CD14-positive monocyte (primary cell): ENCODE results near the gene EPSTI1. TPM values are rescaled to one million over a fixed set of nuclear protein-coding genes. Genes with fewer than 3 reads are reported as not detected.

Source experiments
- DNase-seq, 3 donors: peaks; one replicate each; pipeline ENCODE4 v3.0.0-alpha.2; 2011 to 2022
- H2AFZ ChIP-seq: 2 replicates; pipeline ENCODE4 v1.6.0; 2012; ENCODE audit warnings: mild to moderate bottlenecking, low read depth, low read length, inconsistent platforms; ENCODE audit not compliant: insufficient read depth, poor library complexity, severe bottlenecking
- H3K27ac ChIP-seq, 2 donors: 1 replicate in 1 of 2; 2 replicates in 1 of 2; pipeline ENCODE4 v1.5.1; 2012 to 2013; ENCODE audit warnings: low read length in 2 of 2, control low read depth in 1 of 2, inconsistent platforms in 1 of 2, low read depth in 1 of 2, mild to moderate bottlenecking in 1 of 2
- H3K27me3 ChIP-seq, 2 donors: one replicate each; pipeline versions ENCODE4 v1.6.0 to v1.6.1; 2011 to 2013; ENCODE audit warnings: low read length in 2 of 2; ENCODE audit not compliant: control insufficient read depth in 2 of 2, insufficient read depth in 2 of 2
- H3K36me3 ChIP-seq, 2 donors: replicated peaks in 1 of 2; 1 replicate in 1 of 2; 2 replicates in 1 of 2; pipeline versions ENCODE4 v1.5.1 to v1.6.1; 2012 to 2013; ENCODE audit warnings: low read length in 2 of 2, control low read depth in 1 of 2, inconsistent platforms in 1 of 2, mild to moderate bottlenecking in 1 of 2; ENCODE audit not compliant: insufficient read depth in 2 of 2, control insufficient read depth in 1 of 2
- H3K4me1 ChIP-seq, 2 donors: 1 replicate in 1 of 2; 2 replicates in 1 of 2; pipeline versions ENCODE4 v1.5.1 to v1.6.1; 2012 to 2013; ENCODE audit warnings: low read length in 2 of 2, control low read depth in 1 of 2, inconsistent platforms in 1 of 2, mild to moderate bottlenecking in 1 of 2, moderate library complexity in 1 of 2; ENCODE audit not compliant: insufficient read depth in 2 of 2, control insufficient read depth in 1 of 2
- H3K4me2 ChIP-seq: replicated peaks from 2 replicates; pipeline ENCODE3; 2012; ENCODE audit warnings: low read length, moderate library complexity, mild to moderate bottlenecking; ENCODE audit not compliant: poor library complexity, severe bottlenecking; ENCODE audit errors: extremely low read depth
- H3K4me3 ChIP-seq, 3 experiments: fragments of 200-600 bp in 1 of 3; sonication (generic) in 1 of 3; replicated peaks in 1 of 3; 1 replicate in 2 of 3; 2 replicates in 1 of 3; pipeline ENCODE4 v1.5.1; 2011 to 2013; ENCODE audit warnings: low read length in 3 of 3, mild to moderate bottlenecking in 3 of 3, control low read depth in 2 of 3, low read depth in 2 of 3, inconsistent platforms in 1 of 3, moderate library complexity in 1 of 3
- H3K79me2 ChIP-seq: 2 replicates; pipeline ENCODE4 v1.6.0; 2012; ENCODE audit warnings: mild to moderate bottlenecking, control low read depth, inconsistent platforms, low read length, moderate library complexity; ENCODE audit not compliant: insufficient read depth
- H3K9ac ChIP-seq: 2 replicates; pipeline ENCODE4 v1.6.0; 2017; ENCODE audit warnings: low read length, mild to moderate bottlenecking; ENCODE audit not compliant: insufficient read depth, poor library complexity, severe bottlenecking
- H3K9me3 ChIP-seq, 2 donors: replicated peaks in 1 of 2; 1 replicate in 1 of 2; 2 replicates in 1 of 2; pipeline versions ENCODE4 v1.5.1 to v1.6.1; 2012 to 2013; ENCODE audit warnings: low read length in 2 of 2, control low read depth in 1 of 2; ENCODE audit not compliant: control insufficient read depth in 1 of 2, insufficient read depth in 1 of 2
- H4K20me1 ChIP-seq: 2 replicates; pipeline ENCODE4 v1.6.0; 2012; ENCODE audit warnings: mild to moderate bottlenecking, low read length, control low read depth, moderate library complexity; ENCODE audit not compliant: insufficient read depth
- H3K27ac Mint-ChIP-seq, 7 donors: one replicate each; pipeline ENCODE4 v1.8.0; 2020; ENCODE audit warnings: mild to moderate bottlenecking in 7 of 7, mixed read lengths in 7 of 7, moderate library complexity in 6 of 7, inconsistent platforms in 2 of 7
- H3K27me3 Mint-ChIP-seq, 3 donors: one replicate each; pipeline ENCODE4 v1.8.0; 2021 to 2022; ENCODE audit warnings: low read depth in 3 of 3, mild to moderate bottlenecking in 3 of 3, mixed read lengths in 3 of 3, moderate library complexity in 3 of 3, inconsistent platforms in 1 of 3
- H3K36me3 Mint-ChIP-seq, 2 donors: one replicate each; pipeline ENCODE4 v1.8.0; 2020; ENCODE audit warnings: mixed read lengths in 2 of 2, inconsistent platforms in 1 of 2, mild to moderate bottlenecking in 1 of 2
- H3K4me1 Mint-ChIP-seq: one replicate; pipeline ENCODE4 v1.8.0; 2020; ENCODE audit warnings: mild to moderate bottlenecking, mixed read lengths
- H3K4me3 Mint-ChIP-seq, 2 donors: one replicate each; pipeline ENCODE4 v1.8.0; 2020; ENCODE audit warnings: mild to moderate bottlenecking in 2 of 2, mixed read lengths in 2 of 2, moderate library complexity in 1 of 2
- H3K9me3 Mint-ChIP-seq, 7 donors: one replicate each; pipeline ENCODE4 v1.8.0; 2020 to 2022; ENCODE audit warnings: mixed read lengths in 7 of 7, mild to moderate bottlenecking in 6 of 7, moderate library complexity in 6 of 7, inconsistent platforms in 2 of 7
- CTCF ChIP-seq: fragments of 200-600 bp; IDR thresholded peaks from one replicate; pipeline ENCODE4 v1.8.0; 2022; ENCODE audit warnings: antibody characterized with exemption, mild to moderate bottlenecking
- WGBS: methylation state at CpG from one replicate; pipeline ENCODE4 v1.1.5; 2013; ENCODE audit warnings: missing lambda C conversion rate; ENCODE audit not compliant: insufficient coverage; 5-methylcytosine and 5-hydroxymethylcytosine counted together
- intact Hi-C, 2 donors: fragments of 100-400 bp; cut with micrococcal nuclease; formaldehyde crosslinking; loops; one replicate each; pipeline versions ENCODE4 v1.15.0 to v1.15.1; 2023
- polyA plus RNA-seq, 3 donors: library from polyadenylated mRNA; depleted of rRNA in 1 of 3; unstranded in 2 of 3; stranded (reverse) in 1 of 3; fragments of 300-500 nt in 2 of 3; fragments of >200 nt in 1 of 3; fragmentation: Illumina TruSeq in 2 of 3; gene quantifications; 1 replicate in 2 of 3; 2 replicates in 1 of 3; pipeline ENCODE4 v1.2.3, GENCODE V29; 2012 to 2021

The EPSTI1 gene
- polyA plus RNA-seq, 3 donors: 14.6 to 19.9 (median 16.4) TPM

- intact Hi-C loops: no loop called here
- no peak for DNase-seq
- H3K4me1 ChIP-seq: peaks cover 14 to 25% of the 10 kb centered on the region in 2 donors
- WGBS: no CpG with 5 or more reads among the region's 1 CpG
- H3K27me3 Mint-ChIP-seq: peaks cover 0 to 4% (median 0%) of the 10 kb centered on the region in 3 donors
- H3K9ac ChIP-seq: no peak overlapping the region
- no peaks in the 10 kb centered on the region for H3K27me3 ChIP-seq
- H3K79me2 ChIP-seq: no peaks in the 10 kb centered on the region
- peaks cover 33% of the 10 kb centered on the region for H3K4me1 Mint-ChIP-seq
- TF ChIP-seq CTCF: no peak
- no peak overlapping the region for H3K27ac ChIP-seq
- H3K4me2 ChIP-seq: no peak overlapping the region
- peaks cover 22 to 25% of the 10 kb centered on the region in 2 donors for H3K36me3 Mint-ChIP-seq
- H4K20me1 ChIP-seq: no peaks in the 10 kb centered on the region
- H3K4me3 ChIP-seq: no peak overlapping the region
- H3K36me3 ChIP-seq: peaks cover 3 to 17% of the 10 kb centered on the region in 2 donors
- no peaks in the 10 kb centered on the region for H3K9me3 ChIP-seq
- peaks cover 0 to 3% (median 0%) of the 10 kb centered on the region in 7 donors for H3K9me3 Mint-ChIP-seq
- H2AFZ ChIP-seq: no peak overlapping the region
- H3K27ac Mint-ChIP-seq: no peak overlapping the region
- no peak overlapping the region for H3K4me3 Mint-ChIP-seq
Observed at GRCh38 chr13:42883142-42883541, 108.9 kb downstream of the EPSTI1 start.

GRCh38 chr13:42880056-42880605 lies 111.9 kb downstream of the EPSTI1 start:
- no peaks in the 10 kb centered on the region for H3K79me2 ChIP-seq
- no peaks in the 10 kb centered on the region for H4K20me1 ChIP-seq
- Mint-ChIP-seq H3K4me1 (peaks cover 59% of the 10 kb centered on the region), H3K27me3 (peaks cover 0 to 4% (median 0%) of the 10 kb centered on the region in 3 donors), H3K4me3 (peak overlapping the region; percentile 77 to 97), H3K27ac (peak overlapping the region; percentile 24 to 87 (median 63)), H3K9me3 (peaks cover 0 to 3% (median 0%) of the 10 kb centered on the region in 7 donors), H3K36me3 (peaks cover under 1 to 2% of the 10 kb centered on the region in 2 donors)
- peak in 1 of 3 donors; percentile 14 for DNase-seq
- H2AFZ ChIP-seq: peak overlapping the region; percentile 51
- H3K27ac ChIP-seq: peak overlapping the region in 1 of 2 donors; percentile 46
- intact Hi-C loops: no loop called here
- no peaks in the 10 kb centered on the region for H3K27me3 ChIP-seq
- WGBS: 0% methylated on average over 2 of the region's 8 CpGs
- peaks cover 38 to 54% of the 10 kb centered on the region in 2 donors for H3K4me1 ChIP-seq
- H3K4me3 ChIP-seq: peak overlapping the region; percentile 18 to 70 (median 56)
- no peaks in the 10 kb centered on the region for H3K36me3 ChIP-seq
- peak overlapping the region; percentile 19 for H3K9ac ChIP-seq
- no peaks in the 10 kb centered on the region for H3K9me3 ChIP-seq
- peak overlapping the region; percentile 70 for H3K4me2 ChIP-seq
- TF ChIP-seq CTCF: no peak
